Activated CD4-positive, alpha-beta T cell treated with anti-CD3 and anti-CD28 coated beads, Interleukin-2, amount 50 U/mL, for 1 hour (primary cell): ENCODE measurements around the gene ARHGAP27.

Experiments used
- DNase-seq: peaks from one replicate; pipeline ENCODE4 v3.0.0-alpha.2; 2020

The ARHGAP27 gene

DNA sequence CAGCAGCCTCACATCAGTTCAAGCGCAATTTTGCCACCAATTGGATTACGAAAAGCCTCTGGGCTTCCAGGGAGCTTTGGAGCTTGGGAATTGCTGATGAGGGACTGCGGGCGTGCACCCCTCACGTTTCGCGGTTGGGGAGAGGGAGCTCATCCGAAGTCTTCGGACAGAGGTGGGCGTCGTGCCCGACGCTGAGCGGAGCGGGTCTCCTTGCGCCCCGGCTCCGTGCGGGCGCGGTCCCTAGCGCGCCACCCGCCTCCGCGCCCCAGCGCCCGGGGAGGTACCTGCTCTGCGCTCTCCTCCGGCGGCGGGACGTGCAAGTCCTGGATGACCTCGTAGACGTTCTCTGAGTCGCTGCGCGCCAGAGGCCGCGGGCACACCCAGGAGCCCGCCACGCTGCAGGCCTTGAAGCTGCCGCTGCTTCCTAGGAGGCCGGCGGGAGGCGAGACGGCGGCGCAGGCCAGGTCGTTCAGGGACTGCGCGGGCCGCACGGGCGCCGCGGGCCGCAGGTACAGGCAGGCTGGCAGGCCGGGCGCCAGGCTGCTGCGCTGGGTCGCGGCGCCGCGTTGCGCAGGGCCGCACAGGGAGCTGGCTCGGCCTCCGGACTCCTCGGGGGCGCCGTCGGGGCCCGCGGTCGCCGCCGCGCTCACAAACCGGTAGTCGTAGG, 3.2 kb downstream of the ARHGAP27 start:
- DNase-seq = no peak

- DNase-seq = no peak
Measured at GRCh38 chr17:45428931-45429338, 3.7 kb downstream of the ARHGAP27 start.

DNA sequence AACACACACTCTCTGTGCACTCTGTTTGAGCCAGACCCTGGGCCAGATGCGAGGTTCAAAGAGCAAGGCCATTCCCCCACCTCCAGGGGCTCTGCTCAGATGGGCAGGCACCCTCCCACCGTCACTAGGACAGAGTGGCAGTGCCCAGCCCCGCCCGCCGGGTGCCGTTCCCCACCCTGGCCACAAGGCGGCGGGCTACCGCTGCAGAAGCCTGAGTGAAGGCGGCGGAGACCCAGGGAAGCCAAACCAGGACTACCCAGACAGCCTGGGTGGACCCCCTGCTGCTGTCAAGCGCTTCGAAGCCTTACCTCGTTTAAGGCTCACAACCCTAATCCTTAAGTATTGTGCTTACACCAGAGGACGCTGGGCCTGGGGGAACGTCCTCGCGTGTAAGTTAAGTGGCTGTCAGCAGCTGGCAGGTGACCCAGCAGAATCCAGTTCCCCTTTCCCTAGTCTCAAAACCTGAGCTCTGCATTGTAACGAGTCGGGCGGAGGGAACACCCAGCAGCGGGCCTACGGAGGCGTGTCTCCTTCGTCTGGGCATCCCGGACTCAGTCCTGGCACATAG, 4.5 kb downstream of the ARHGAP27 start:
- peak; percentile 74 for DNase-seq

DNA sequence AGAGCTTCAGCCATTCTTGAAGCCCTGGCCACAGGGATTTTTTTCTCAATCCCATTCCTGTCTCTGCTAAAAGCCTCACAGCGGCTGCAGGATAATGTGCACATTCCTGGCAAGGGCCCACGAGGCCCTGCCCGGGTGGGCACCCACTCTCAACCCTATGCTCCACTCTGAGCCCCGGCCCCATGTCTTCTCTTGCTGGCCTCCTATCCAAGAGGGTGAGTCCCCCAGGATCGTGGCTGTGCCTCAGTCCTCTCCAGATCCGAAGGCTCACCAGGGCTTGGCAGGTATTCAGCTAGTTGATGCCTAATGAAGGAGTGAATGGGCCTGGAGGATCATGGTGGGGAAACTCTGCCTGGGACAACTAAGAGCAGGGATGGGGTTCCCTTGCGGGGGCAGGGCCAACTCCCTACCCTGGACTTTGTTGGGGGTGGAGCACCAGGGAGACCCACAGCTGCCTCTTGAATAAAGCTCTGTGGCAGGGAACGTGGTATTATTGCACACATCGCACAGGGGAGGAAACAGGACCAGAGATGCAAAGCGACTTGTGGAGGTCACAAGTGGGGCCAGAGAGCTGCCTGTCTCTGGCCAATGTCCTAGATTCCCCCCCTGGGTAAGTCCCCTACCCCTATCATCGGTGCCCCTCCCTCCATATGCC, 5.4 kb downstream of the ARHGAP27 start:
- no peak for DNase-seq

DNA sequence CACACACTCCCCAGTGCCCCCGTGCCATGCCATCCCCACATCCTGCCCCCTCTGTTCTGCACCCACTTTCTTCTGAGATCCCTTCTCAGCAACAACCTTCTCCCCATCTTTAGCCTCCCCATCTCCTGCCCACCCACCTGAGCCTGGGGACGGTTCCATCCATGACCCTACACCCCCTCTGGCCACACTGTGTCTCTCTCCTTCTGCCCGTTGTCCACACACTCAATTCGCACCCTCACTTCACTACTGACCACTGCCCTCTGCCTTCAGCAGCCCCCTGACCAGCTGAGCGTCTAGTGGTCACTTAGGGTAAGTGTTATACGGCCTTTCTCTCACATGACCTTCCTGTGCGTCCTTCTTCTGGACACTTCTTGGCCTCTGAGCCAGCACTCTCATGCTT, 6.1 kb downstream of the ARHGAP27 start:
- no peak for DNase-seq

DNA sequence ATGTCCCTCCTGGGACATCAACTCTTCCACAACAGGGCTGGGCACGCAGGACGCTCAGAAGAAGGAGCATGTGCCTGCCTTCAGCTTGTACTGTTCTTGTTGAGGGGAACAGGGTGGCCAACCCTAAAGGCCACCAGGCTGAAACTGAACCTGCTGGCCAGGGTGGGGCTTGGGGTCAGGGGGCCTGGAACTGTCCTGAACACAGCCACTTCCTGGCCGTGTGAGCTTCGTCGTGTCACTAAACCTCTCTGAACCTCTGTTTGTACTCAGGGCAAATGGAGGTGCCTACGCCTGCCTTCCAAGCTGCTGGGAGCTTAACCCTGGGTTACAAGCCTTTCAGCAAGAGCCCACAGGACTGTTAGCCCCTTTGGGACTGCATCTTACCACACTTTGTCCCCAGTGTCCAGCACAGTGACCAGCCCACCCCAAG, 6.7 kb downstream of the ARHGAP27 start:
- DNase-seq = no peak

- DNase-seq = no peak
Measured at GRCh38 chr17:45425125-45425983, 7.3 kb downstream of the ARHGAP27 start.

- no peak for DNase-seq
Measured at GRCh38 chr17:45424769-45425124, 7.9 kb downstream of the ARHGAP27 start.

DNA sequence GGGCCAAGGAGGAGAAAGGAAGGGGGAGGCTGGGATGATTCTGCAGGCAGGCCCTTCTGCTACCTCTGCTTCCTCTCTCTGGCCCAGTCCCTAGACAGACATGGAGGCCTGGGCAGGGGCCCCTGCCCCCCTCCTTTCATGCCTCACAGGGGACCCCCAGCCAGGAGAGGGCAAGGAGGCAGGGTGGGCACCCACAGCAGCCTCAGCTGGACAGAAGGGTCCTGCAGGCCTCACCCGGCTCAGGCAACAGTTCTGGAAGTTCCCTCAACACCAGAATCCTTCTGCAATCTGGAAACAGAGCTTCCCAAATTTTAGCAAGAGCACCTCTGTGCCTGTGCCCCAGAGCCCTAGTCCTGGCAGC, 8.7 kb downstream of the ARHGAP27 start:
- no peak for DNase-seq

DNA sequence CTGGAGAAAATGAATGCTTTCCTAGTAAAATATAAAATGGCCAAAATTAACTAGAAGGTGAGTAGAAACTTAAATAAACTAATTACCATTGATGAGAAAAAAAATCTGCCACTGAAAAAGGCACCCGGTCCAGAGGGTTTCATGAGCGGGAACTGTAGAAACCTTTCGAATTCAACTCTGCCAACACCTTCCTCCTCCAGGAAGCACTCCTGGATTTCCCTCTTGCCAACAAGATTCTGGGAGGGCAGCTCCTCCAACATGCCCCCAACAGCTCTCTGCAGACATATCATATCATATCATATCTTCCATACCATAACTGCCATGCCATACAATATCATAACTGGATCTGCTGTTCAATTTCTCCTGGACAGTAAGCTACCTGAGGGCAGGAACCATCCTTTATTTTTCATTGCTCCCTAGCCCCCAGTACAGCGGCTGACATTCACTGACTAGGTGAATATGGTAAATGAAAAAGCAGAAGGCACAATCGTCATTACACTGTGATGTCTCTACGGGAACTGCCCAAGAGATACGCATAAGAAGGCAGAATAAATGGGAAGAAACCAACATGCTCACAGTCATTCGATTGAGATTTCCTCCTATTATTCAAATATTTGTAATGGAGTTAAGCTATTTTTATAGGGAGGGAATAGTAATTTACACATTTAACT, 9.2 kb downstream of the ARHGAP27 start:
- no peak for DNase-seq

DNA sequence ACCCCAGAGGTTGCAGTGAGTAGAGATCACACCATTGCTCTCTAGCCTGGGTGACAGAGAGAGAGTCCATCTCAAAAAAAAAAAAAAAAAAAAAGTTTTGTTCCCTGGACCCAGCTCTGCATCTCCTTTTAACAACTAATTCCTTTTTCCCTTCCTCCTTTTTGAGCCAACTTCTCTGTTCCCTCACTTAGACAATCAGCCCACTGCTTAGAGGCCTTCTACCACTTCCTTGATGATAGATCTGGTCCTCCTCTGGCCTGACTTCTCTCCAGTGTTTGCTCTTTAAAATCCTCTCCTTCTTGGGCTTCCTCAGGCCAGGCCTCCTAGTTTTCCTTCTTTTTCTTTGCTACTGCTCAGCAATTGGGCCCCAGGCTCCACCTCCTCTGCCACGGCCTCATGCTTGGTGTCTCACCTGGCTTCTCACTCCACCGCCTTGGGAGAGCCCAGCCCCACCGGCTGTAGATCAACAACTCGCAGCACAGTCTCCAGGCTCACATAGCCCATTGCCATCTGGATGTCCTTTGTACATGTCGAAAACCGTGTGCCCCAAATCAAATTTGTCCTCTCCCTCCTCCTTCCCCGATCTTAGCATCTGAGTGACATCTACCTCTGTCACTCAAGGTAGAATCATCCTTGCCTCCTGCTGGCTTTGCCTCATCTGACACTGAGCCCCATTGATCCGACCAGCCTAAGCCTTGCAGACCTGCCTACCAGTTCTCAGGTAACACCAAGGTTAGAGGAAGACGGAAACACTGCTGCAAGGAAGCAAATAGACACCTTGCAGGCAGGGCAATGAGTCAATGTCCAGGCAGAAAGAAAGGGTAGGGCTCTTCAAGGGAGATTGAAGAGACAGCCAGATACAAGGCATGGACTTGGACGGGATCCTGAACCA, 17.4 kb downstream of the ARHGAP27 start:
- no peak for DNase-seq

- DNase-seq = no peak
Measured at GRCh38 chr17:45413498-45413923, 19.2 kb downstream of the ARHGAP27 start.

DNA sequence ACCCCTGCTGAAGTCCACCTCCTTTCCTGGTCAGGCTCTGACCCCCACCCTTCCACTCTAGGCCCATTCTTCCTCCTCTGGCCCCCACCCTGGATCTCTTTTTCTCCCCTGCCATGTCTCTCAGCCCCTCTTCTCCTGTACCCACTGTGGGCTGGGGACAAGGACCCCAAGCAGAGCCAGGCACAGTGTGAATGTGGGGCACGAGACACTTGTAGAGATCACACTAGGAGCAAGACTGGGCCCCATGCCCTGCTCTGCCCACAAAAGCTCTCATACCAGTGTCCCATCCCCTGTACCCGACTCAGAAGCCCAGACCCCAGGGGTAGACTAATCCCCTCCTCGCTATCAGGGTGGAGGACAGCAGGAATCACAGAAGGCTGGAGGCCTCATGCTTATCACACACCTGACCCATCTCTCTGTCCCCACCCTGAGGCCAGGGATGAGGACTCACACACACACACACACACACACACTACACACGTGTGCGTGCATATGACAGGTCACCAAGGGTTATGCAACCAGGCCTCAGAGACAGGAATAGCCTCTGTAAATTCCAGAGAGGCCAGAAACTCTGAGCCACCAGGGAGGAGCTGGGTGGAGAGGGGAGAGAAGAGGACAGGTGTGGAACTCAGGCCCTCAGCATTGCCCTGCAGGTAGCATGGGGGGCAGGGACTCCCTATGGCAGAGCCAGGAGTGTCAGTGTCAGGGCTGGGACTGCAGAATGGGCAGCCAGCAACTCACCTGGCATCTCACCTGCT, 21.1 kb downstream of the ARHGAP27 start:
- no peak for DNase-seq

- peak; percentile 50 for DNase-seq
Measured at GRCh38 chr17:45410144-45411091, 22.3 kb downstream of the ARHGAP27 start.

GRCh38 chr17:45409659-45410076, 23.0 kb downstream of the ARHGAP27 start:
- no peak for DNase-seq

- DNase-seq = no peak
Measured at GRCh38 chr17:45408611-45409421, 23.9 kb downstream of the ARHGAP27 start.

GRCh38 chr17:45406107-45406506, 26.6 kb downstream of the ARHGAP27 start:
- DNase-seq = no peak

GRCh38 chr17:45405250-45406086, 27.2 kb downstream of the ARHGAP27 start:
- DNase-seq = no peak
